IPS-20b (cell line): ENCODE data around the gene KNTC1.

Source experiments
- H3K27ac ChIP-seq: one replicate; pipeline ENCODE4 v1.5.1; 2013; ENCODE audit warnings: low read length
- H3K27me3 ChIP-seq: 2 replicates; pipeline ENCODE4 v1.6.1; 2013; ENCODE audit warnings: mild to moderate bottlenecking, low read length, inconsistent platforms; ENCODE audit not compliant: insufficient read depth
- H3K36me3 ChIP-seq: 2 replicates; pipeline ENCODE4 v1.6.1; 2013; ENCODE audit warnings: low read depth, mild to moderate bottlenecking, inconsistent platforms, low read length, moderate library complexity; ENCODE audit not compliant: insufficient read depth
- H3K4me1 ChIP-seq: 2 replicates; pipeline ENCODE4 v1.6.1; 2013; ENCODE audit warnings: mild to moderate bottlenecking, control low read depth, inconsistent platforms, low read length, moderate library complexity; ENCODE audit not compliant: insufficient read depth
- H3K4me3 ChIP-seq: 2 replicates; pipeline ENCODE4 v1.5.1; 2013; ENCODE audit warnings: mild to moderate bottlenecking, low read length, inconsistent platforms
- H3K9ac ChIP-seq: 2 replicates; pipeline ENCODE4 v1.6.1; 2013; ENCODE audit warnings: low read depth, mild to moderate bottlenecking, inconsistent platforms, low read length, moderate library complexity
- H3K9me3 ChIP-seq: 2 replicates; pipeline ENCODE4 v1.6.1; 2013; ENCODE audit warnings: mild to moderate bottlenecking, low read depth, low read length, inconsistent platforms; ENCODE audit not compliant: insufficient read depth

The KNTC1 gene

GRCh38 chr12:122515275-122515674 lies 11.8 kb upstream of the KNTC1 start:
- no peaks in the 10 kb centered on the region for H3K4me1 ChIP-seq
- no peak overlapping the region for H3K4me3 ChIP-seq
- H3K27me3 ChIP-seq: no peaks in the 10 kb centered on the region
- no peaks in the 10 kb centered on the region for H3K9me3 ChIP-seq
- H3K27ac ChIP-seq: no peak overlapping the region
- H3K9ac ChIP-seq: no peak overlapping the region
- peaks cover 99% of the 10 kb centered on the region for H3K36me3 ChIP-seq

- Histone ChIP-seq H3K4me1 (no peaks in the 10 kb centered on the region), H3K36me3 (peaks cover 99% of the 10 kb centered on the region), H3K9ac (no peak overlapping the region), H3K4me3 (no peak overlapping the region), H3K9me3 (no peaks in the 10 kb centered on the region), H3K27ac (no peak overlapping the region), H3K27me3 (no peaks in the 10 kb centered on the region)
Observed at GRCh38 chr12:122516544-122517361, 10.3 kb upstream of the KNTC1 start.

GRCh38 chr12:122517877-122518276 lies 9.2 kb upstream of the KNTC1 start:
- no peaks in the 10 kb centered on the region for H3K27me3 ChIP-seq
- no peak overlapping the region for H3K27ac ChIP-seq
- no peak overlapping the region for H3K4me3 ChIP-seq
- H3K9ac ChIP-seq: no peak overlapping the region
- H3K9me3 ChIP-seq: no peaks in the 10 kb centered on the region
- H3K4me1 ChIP-seq: no peaks in the 10 kb centered on the region
- peaks cover 99% of the 10 kb centered on the region for H3K36me3 ChIP-seq

GRCh38 chr12:122518908-122519307 lies 8.1 kb upstream of the KNTC1 start:
- Histone ChIP-seq H3K9ac (no peak overlapping the region), H3K9me3 (no peaks in the 10 kb centered on the region), H3K36me3 (peaks cover 100% of the 10 kb centered on the region), H3K4me1 (peaks cover 3% of the 10 kb centered on the region; the same call in 1 of the 2 replicates), H3K27ac (no peak overlapping the region), H3K4me3 (no peak overlapping the region), H3K27me3 (no peaks in the 10 kb centered on the region)

- H3K4me3 ChIP-seq: no peak overlapping the region
- H3K36me3 ChIP-seq: peaks cover 100% of the 10 kb centered on the region
- H3K9me3 ChIP-seq: no peaks in the 10 kb centered on the region
- no peaks in the 10 kb centered on the region for H3K27me3 ChIP-seq
- H3K9ac ChIP-seq: no peak overlapping the region
- H3K27ac ChIP-seq: no peak overlapping the region
- H3K4me1 ChIP-seq: peaks cover 8% of the 10 kb centered on the region; the same call in 1 of the 2 replicates
Observed at GRCh38 chr12:122519418-122519817, 7.6 kb upstream of the KNTC1 start.

- Histone ChIP-seq H3K27me3 (no peaks in the 10 kb centered on the region), H3K9ac (no peak overlapping the region), H3K9me3 (no peaks in the 10 kb centered on the region), H3K4me3 (no peak overlapping the region), H3K4me1 (peaks cover 9% of the 10 kb centered on the region; the same call in 1 of the 2 replicates), H3K27ac (no peak overlapping the region), H3K36me3 (peaks cover 95% of the 10 kb centered on the region)
Observed at GRCh38 chr12:122520676-122521075, 6.4 kb upstream of the KNTC1 start.

GRCh38 chr12:122523280-122523679 lies 3.8 kb upstream of the KNTC1 start:
- Histone ChIP-seq H3K4me1 (peaks cover 9% of the 10 kb centered on the region; the same call in 1 of the 2 replicates), H3K27me3 (no peaks in the 10 kb centered on the region), H3K36me3 (peaks cover 73% of the 10 kb centered on the region), H3K4me3 (peak overlapping the region; percentile 97; the same call in 1 of the 2 replicates), H3K9me3 (no peaks in the 10 kb centered on the region), H3K9ac (peak overlapping the region; percentile 97; the same call in 1 of the 2 replicates), H3K27ac (no peak overlapping the region)

GRCh38 chr12:122523846-122524718 lies 3.0 kb upstream of the KNTC1 start:
- peak overlapping the region; percentile 97 for H3K9ac ChIP-seq
- peak overlapping the region; percentile 97 for H3K4me3 ChIP-seq
- H3K4me1 ChIP-seq: peaks cover 12% of the 10 kb centered on the region; the same call in 1 of the 2 replicates
- peaks cover 68% of the 10 kb centered on the region for H3K36me3 ChIP-seq
- no peak overlapping the region for H3K27ac ChIP-seq
- no peaks in the 10 kb centered on the region for H3K27me3 ChIP-seq
- no peaks in the 10 kb centered on the region for H3K9me3 ChIP-seq

- H3K9ac ChIP-seq: peak overlapping the region; percentile 85
- peak overlapping the region; percentile 22 for H3K27ac ChIP-seq
- H3K4me3 ChIP-seq: peak overlapping the region; percentile 97
- peaks cover 12% of the 10 kb centered on the region; the same call in 1 of the 2 replicates for H3K4me1 ChIP-seq
- H3K36me3 ChIP-seq: peaks cover 60% of the 10 kb centered on the region
- no peaks in the 10 kb centered on the region for H3K9me3 ChIP-seq
- no peaks in the 10 kb centered on the region for H3K27me3 ChIP-seq
Observed at GRCh38 chr12:122527478-122527944, 462 bp downstream of the KNTC1 start.

GRCh38 chr12:122528582-122528981 lies 1.5 kb downstream of the KNTC1 start:
- H3K36me3 ChIP-seq: peaks cover 59% of the 10 kb centered on the region
- H3K27me3 ChIP-seq: no peaks in the 10 kb centered on the region
- no peak overlapping the region for H3K27ac ChIP-seq
- H3K4me3 ChIP-seq: peak overlapping the region; percentile 97
- no peaks in the 10 kb centered on the region for H3K9me3 ChIP-seq
- H3K4me1 ChIP-seq: peaks cover 12% of the 10 kb centered on the region; the same call in 1 of the 2 replicates
- H3K9ac ChIP-seq: peak overlapping the region; percentile 85; the same call in 1 of the 2 replicates

GRCh38 chr12:122528992-122529391 lies 1.9 kb downstream of the KNTC1 start:
- Histone ChIP-seq H3K4me3 (no peak overlapping the region), H3K4me1 (peaks cover 9% of the 10 kb centered on the region; the same call in 1 of the 2 replicates), H3K9me3 (no peaks in the 10 kb centered on the region), H3K27ac (no peak overlapping the region), H3K27me3 (no peaks in the 10 kb centered on the region), H3K9ac (no peak overlapping the region), H3K36me3 (peaks cover 59% of the 10 kb centered on the region)
